ENCODE data around the gene PRF1. TPM values are rescaled to one million over a fixed set of nuclear protein-coding genes. Genes with fewer than 3 reads are reported as not detected.

PRF1 gene
- polyA plus RNA-seq, 4 donors = 0.87 to 2.4 (median 1.6) TPM

DNA sequence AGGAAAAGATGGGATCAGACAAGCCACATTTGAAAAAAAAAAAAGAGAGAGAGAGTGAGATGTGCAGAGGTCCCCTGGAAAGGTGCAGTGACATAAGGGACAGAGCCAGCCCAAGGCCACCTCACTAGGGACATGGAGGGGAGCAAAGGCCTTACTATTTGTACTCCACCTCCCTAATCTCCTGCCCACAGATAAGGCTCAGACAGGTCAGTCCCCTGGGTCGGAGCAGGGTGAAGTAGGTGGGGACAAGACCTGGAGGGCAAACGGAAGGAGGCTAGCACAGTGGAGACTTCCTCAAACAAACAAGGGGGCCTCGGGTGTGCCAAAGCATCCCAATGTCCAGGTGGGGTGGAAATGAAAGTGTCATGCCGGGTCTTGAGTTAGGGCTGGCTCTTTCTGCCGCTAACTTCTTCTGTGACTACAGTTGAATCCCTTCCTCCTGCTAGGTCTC, 7.0 kb downstream of the PRF1 start:
- no peaks in the 10 kb centered on the region for H3K9me3 ChIP-seq (ENCODE audit: control insufficient read depth in 2 of 2, insufficient read depth in 1 of 2, low read depth in 1 of 2, low read length in 1 of 2)
- 68 to 75% (median 75%) methylated on average over 5 of the region's 5 CpGs for WGBS, 3 donors
- DNase-seq (no peak), FAIRE-seq (no peak)
- H3K27ac ChIP-seq (ENCODE audit: low read depth in 1 of 3, low read length in 2 of 3) = peak overlapping the region in 1 of 3 donors; percentile 54
- no peak overlapping the region for H3K4me3 ChIP-seq (ENCODE audit: low read depth in 1 of 3, low read length in 3 of 3)
- peaks cover 0 to 2% (median 0%) of the 10 kb centered on the region in 3 donors for H3K36me3 ChIP-seq (ENCODE audit: control insufficient read depth in 3 of 3, insufficient read depth in 2 of 3, low read depth in 1 of 3, low read length in 3 of 3)
- peaks cover 0 to 21% (median 0%) of the 10 kb centered on the region in 3 donors for H3K4me1 ChIP-seq (ENCODE audit: control insufficient read depth in 3 of 3, insufficient read depth in 2 of 3, low read depth in 1 of 3, low read length in 2 of 3)
- H3K27me3 ChIP-seq (ENCODE audit: control insufficient read depth in 3 of 3, insufficient read depth in 3 of 3, low read length in 3 of 3) = no peaks in the 10 kb centered on the region

DNA sequence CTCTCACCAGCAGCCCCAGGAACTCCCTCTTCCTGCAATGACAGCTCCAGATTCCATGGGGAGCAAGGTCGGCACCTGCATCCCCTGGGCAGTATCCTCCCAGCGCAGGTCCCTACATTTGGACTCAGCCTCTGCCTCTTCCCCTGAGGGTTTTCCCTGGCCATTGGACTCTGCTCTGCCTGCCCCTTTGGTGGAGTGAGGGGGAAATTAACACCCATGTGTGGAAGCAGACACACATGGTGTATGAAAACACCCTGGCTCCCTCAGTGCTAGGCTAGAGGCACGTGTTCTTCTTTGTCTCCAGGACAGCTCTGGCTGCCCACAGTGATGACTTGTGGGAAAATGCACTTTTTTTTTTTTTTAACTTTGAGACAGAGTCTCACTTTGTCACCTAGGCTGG, 8.4 kb downstream of the PRF1 start:
- no peak overlapping the region for H3K4me3 ChIP-seq (ENCODE audit: low read depth in 1 of 3, low read length in 3 of 3)
- H3K27ac ChIP-seq (ENCODE audit: low read depth in 1 of 3, low read length in 2 of 3) = no peak overlapping the region
- no peak for FAIRE-seq
- H3K27me3 ChIP-seq (ENCODE audit: control insufficient read depth in 3 of 3, insufficient read depth in 3 of 3, low read length in 3 of 3) = no peaks in the 10 kb centered on the region
- H3K4me1 ChIP-seq (ENCODE audit: control insufficient read depth in 3 of 3, insufficient read depth in 2 of 3, low read depth in 1 of 3, low read length in 2 of 3) = peaks cover 0 to 21% (median 0%) of the 10 kb centered on the region in 3 donors
- DNase-seq = no peak
- peaks cover 0 to 2% (median 0%) of the 10 kb centered on the region in 3 donors for H3K36me3 ChIP-seq (ENCODE audit: control insufficient read depth in 3 of 3, insufficient read depth in 2 of 3, low read depth in 1 of 3, low read length in 3 of 3)
- H3K9me3 ChIP-seq (ENCODE audit: control insufficient read depth in 2 of 2, insufficient read depth in 1 of 2, low read depth in 1 of 2, low read length in 1 of 2) = no peaks in the 10 kb centered on the region
- 76 to 81% (median 77%) methylated on average over 3 of the region's 3 CpGs for WGBS, 3 donors

DNA sequence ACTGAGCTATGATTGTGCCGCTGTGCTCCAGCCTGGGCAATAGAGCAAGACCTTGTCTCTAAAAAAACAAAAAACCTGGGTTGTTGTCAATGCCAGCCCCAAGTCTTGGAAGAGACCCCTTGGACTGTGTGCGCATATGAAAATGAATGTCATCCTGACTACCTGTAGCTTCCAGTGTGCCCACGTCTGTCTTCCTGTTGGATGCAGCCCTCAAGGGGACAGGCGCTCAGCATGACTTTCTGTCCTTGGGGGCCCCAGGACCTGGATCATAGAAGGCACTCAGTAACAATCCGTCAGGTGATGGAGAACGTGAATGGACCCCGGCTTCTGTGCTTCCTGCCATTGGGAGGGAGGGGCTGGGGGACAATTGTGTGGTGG, 9.0 kb downstream of the PRF1 start:
- Histone ChIP-seq H3K4me3 (ENCODE audit: low read depth in 1 of 3, low read length in 3 of 3) (no peak overlapping the region), H3K36me3 (ENCODE audit: control insufficient read depth in 3 of 3, insufficient read depth in 2 of 3, low read depth in 1 of 3, low read length in 3 of 3) (no peaks in the 10 kb centered on the region), H3K4me1 (ENCODE audit: control insufficient read depth in 3 of 3, insufficient read depth in 2 of 3, low read depth in 1 of 3, low read length in 2 of 3) (peaks cover 0 to 21% (median 0%) of the 10 kb centered on the region in 3 donors), H3K27me3 (ENCODE audit: control insufficient read depth in 3 of 3, insufficient read depth in 3 of 3, low read length in 3 of 3) (no peaks in the 10 kb centered on the region), H3K27ac (ENCODE audit: low read depth in 1 of 3, low read length in 2 of 3) (no peak overlapping the region), H3K9me3 (ENCODE audit: control insufficient read depth in 2 of 2, insufficient read depth in 1 of 2, low read depth in 1 of 2, low read length in 1 of 2) (no peaks in the 10 kb centered on the region)
- no peak for FAIRE-seq
- 76 to 92% (median 87%) methylated on average over 7 of the region's 7 CpGs for WGBS, 3 donors
- DNase-seq = no peak

DNA sequence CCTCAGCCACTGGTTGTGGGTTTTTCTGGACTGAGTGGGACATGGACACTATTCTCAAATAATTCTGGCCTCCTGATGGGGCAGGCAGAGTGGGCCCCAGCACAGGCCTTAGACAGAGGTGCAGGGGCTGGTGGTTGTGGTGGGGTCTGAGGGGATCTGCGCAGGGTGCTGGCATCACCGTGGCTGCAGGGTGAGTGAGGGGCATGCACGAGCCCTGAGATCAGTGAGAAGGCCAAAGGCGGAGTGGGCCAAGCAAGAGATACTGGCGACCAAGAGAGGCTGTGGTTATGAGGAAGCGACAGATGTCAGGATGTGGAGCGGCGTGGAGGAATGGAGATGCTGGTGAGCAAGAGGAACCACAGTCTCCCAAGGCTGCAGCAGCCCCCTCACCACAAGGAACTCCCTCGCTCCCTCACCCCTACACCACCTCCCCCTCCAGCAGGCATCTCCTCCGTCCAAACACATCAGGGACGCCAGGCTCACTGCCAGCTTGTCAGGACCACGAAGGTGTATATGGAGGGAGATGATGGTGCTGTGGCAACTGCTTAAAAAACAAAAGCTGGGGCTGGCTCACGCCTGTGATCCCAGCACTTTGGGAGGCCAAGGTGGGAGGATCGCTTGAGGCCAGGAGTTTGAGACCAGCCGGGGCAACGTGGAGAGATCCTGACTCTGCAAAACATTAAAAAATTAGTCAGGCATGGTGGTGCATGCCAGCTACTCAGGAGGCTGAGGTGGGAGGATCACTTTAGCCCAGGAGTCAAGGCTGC, 9.6 kb downstream of the PRF1 start:
- Histone ChIP-seq H3K9me3 (ENCODE audit: control insufficient read depth in 2 of 2, insufficient read depth in 1 of 2, low read depth in 1 of 2, low read length in 1 of 2) (no peaks in the 10 kb centered on the region), H3K27me3 (ENCODE audit: control insufficient read depth in 3 of 3, insufficient read depth in 3 of 3, low read length in 3 of 3) (peaks cover 0 to 2% (median 0%) of the 10 kb centered on the region in 3 donors), H3K36me3 (ENCODE audit: control insufficient read depth in 3 of 3, insufficient read depth in 2 of 3, low read depth in 1 of 3, low read length in 3 of 3) (no peaks in the 10 kb centered on the region), H3K4me1 (ENCODE audit: control insufficient read depth in 3 of 3, insufficient read depth in 2 of 3, low read depth in 1 of 3, low read length in 2 of 3) (peaks cover 0 to 21% (median 0%) of the 10 kb centered on the region in 3 donors), H3K27ac (ENCODE audit: low read depth in 1 of 3, low read length in 2 of 3) (no peak overlapping the region), H3K4me3 (ENCODE audit: low read depth in 1 of 3, low read length in 3 of 3) (no peak overlapping the region)
- DNase-seq (no peak), FAIRE-seq (no peak)
- WGBS, 3 donors = 78 to 84% (median 83%) methylated on average over 16 of the region's 16 CpGs

GRCh38 chr10:70592186-70592735, 10.3 kb downstream of the PRF1 start:
- 71 to 88% (median 76%) methylated on average over 2 of the region's 2 CpGs for WGBS, 3 donors
- no peaks in the 10 kb centered on the region for H3K36me3 ChIP-seq (ENCODE audit: control insufficient read depth in 3 of 3, insufficient read depth in 2 of 3, low read depth in 1 of 3, low read length in 3 of 3)
- FAIRE-seq (no peak), DNase-seq (no peak)
- no peak overlapping the region for H3K4me3 ChIP-seq (ENCODE audit: low read depth in 1 of 3, low read length in 3 of 3)
- H3K4me1 ChIP-seq (ENCODE audit: control insufficient read depth in 3 of 3, insufficient read depth in 2 of 3, low read depth in 1 of 3, low read length in 2 of 3) = peaks cover 0 to 21% (median 0%) of the 10 kb centered on the region in 3 donors
- H3K9me3 ChIP-seq (ENCODE audit: control insufficient read depth in 2 of 2, insufficient read depth in 1 of 2, low read depth in 1 of 2, low read length in 1 of 2) = no peaks in the 10 kb centered on the region
- H3K27ac ChIP-seq (ENCODE audit: low read depth in 1 of 3, low read length in 2 of 3) = no peak overlapping the region
- H3K27me3 ChIP-seq (ENCODE audit: control insufficient read depth in 3 of 3, insufficient read depth in 3 of 3, low read length in 3 of 3) = peaks cover 0 to 2% (median 0%) of the 10 kb centered on the region in 3 donors

- H3K9me3 ChIP-seq (ENCODE audit: control insufficient read depth in 2 of 2, insufficient read depth in 1 of 2, low read depth in 1 of 2, low read length in 1 of 2) = no peaks in the 10 kb centered on the region
- H3K36me3 ChIP-seq (ENCODE audit: control insufficient read depth in 3 of 3, insufficient read depth in 2 of 3, low read depth in 1 of 3, low read length in 3 of 3) = no peaks in the 10 kb centered on the region
- no peak for DNase-seq
- H3K27me3 ChIP-seq (ENCODE audit: control insufficient read depth in 3 of 3, insufficient read depth in 3 of 3, low read length in 3 of 3) = peaks cover 0 to 2% (median 0%) of the 10 kb centered on the region in 3 donors
- WGBS, 3 donors = 57 to 66% (median 63%) methylated on average over 5 of the region's 5 CpGs
- peaks cover 0 to 16% (median 0%) of the 10 kb centered on the region in 3 donors for H3K4me1 ChIP-seq (ENCODE audit: control insufficient read depth in 3 of 3, insufficient read depth in 2 of 3, low read depth in 1 of 3, low read length in 2 of 3)
- no peak overlapping the region for H3K27ac ChIP-seq (ENCODE audit: low read depth in 1 of 3, low read length in 2 of 3)
- FAIRE-seq = no peak
- H3K4me3 ChIP-seq (ENCODE audit: low read depth in 1 of 3, low read length in 3 of 3) = no peak overlapping the region
Observed at GRCh38 chr10:70590655-70591416, 11.7 kb downstream of the PRF1 start.

GRCh38 chr10:70589762-70590654, 12.5 kb downstream of the PRF1 start:
- H3K27ac ChIP-seq (ENCODE audit: low read depth in 1 of 3, low read length in 2 of 3) = peak overlapping the region in 1 of 3 donors; percentile 54

More at GRCh38 chr10:70589762-70590654, 12.5 kb downstream of the PRF1 start:
- no peaks in the 10 kb centered on the region for H3K9me3 ChIP-seq (ENCODE audit: control insufficient read depth in 2 of 2, insufficient read depth in 1 of 2, low read depth in 1 of 2, low read length in 1 of 2)
- peaks cover 0 to 15% (median 0%) of the 10 kb centered on the region in 3 donors for H3K4me1 ChIP-seq (ENCODE audit: control insufficient read depth in 3 of 3, insufficient read depth in 2 of 3, low read depth in 1 of 3, low read length in 2 of 3)
- FAIRE-seq (no peak), DNase-seq (peak in 1 of 2 donors; percentile 50)
- H3K27me3 ChIP-seq (ENCODE audit: control insufficient read depth in 3 of 3, insufficient read depth in 3 of 3, low read length in 3 of 3) = peaks cover 0 to 2% (median 0%) of the 10 kb centered on the region in 3 donors
- H3K4me3 ChIP-seq (ENCODE audit: low read depth in 1 of 3, low read length in 3 of 3) = no peak overlapping the region
- 63 to 82% (median 81%) methylated on average over 5 of the region's 5 CpGs for WGBS, 3 donors
- H3K36me3 ChIP-seq (ENCODE audit: control insufficient read depth in 3 of 3, insufficient read depth in 2 of 3, low read depth in 1 of 3, low read length in 3 of 3) = no peaks in the 10 kb centered on the region

All from small intestine (tissue), 7 donors.